ENCODE results near the gene KCNH5. TPM values are rescaled to one million over a fixed set of nuclear protein-coding genes. Genes with fewer than 3 reads are reported as not detected.
A peak's percentile ranks its signal among the peaks of the same experiment; 100 is the strongest.

KCNH5 gene
- total RNA-seq, 1 donor from 2014 or later, result 2.4 TPM

DNA sequence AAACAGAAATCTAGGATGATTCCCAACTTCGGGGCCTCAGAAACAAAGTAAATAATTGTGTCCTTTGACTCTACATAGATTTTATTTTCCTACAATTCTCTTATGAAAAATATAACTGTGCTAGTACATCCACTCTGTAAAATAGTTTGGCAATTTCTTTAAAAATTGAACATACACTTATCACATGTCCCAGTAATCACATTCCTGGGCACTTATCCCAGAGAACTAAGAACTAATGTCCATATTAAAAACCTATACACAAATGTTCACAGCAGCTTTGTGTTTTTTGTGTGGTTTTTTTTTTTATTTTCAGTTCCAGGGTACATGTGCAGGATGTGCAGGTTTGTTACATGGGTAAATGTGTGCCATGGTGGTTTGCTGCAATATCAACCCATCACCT lies 99.0 kb downstream of the KCNH5 start:
- Histone ChIP-seq H2AFZ (ENCODE audit: low read depth, low read length) (no peak overlapping the region), H3K4me3 (ENCODE audit: insufficient read depth, low read depth, low read length) (no peak overlapping the region), H3K4me2 (ENCODE audit: low read length) (no peak overlapping the region)

DNA sequence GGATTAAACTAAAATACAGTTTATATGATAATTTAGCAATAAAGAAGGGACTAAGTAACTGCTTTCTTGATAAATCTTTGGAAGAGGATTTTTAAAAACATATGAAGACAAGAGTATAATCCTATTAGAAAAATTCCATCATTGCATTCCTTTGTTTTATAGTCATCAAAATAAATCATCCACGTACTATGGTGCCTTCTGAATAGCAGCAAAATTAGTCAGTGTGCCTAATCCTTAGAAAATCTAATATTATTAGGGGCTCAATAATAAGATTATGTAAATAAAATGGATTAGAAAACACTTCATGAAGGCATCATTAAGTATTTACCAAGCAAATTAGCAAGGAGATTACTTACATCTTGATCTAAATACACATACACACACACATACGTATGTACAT lies 102.1 kb downstream of the KCNH5 start:
- peak; percentile 26 for DNase-seq (ENCODE audit: low read depth)
- H3K9me3 Mint-ChIP-seq (ENCODE audit: unreplicated experiment), result no peaks in the 10 kb centered on the region
- no peak overlapping the region for H3K9ac ChIP-seq (ENCODE audit: low read length)
- no peaks in the 10 kb centered on the region for H3K36me3 ChIP-seq (ENCODE audit: insufficient read depth, low read length)
- H2AFZ ChIP-seq (ENCODE audit: low read depth, low read length), result no peak overlapping the region
- H3K9me3 ChIP-seq (ENCODE audit: insufficient read depth, low read depth, low read length), result no peaks in the 10 kb centered on the region
- no peaks in the 10 kb centered on the region for H3K79me2 ChIP-seq (ENCODE audit: insufficient read depth, low read length)
- no peak overlapping the region for H3K4me3 Mint-ChIP-seq (ENCODE audit: unreplicated experiment)
- no peak for TF ChIP-seq EZH2 (IDR thresholded peaks at IDR 0.05; ENCODE audit: insufficient read depth, low read length)
- TF ChIP-seq CTCF (IDR thresholded peaks at IDR 0.05; ENCODE audit: insufficient read depth, low read depth, low read length), result no peak
- no peaks in the 10 kb centered on the region for H3K4me1 Mint-ChIP-seq (ENCODE audit: low read depth, unreplicated experiment)
- H3K27ac ChIP-seq (ENCODE audit: low read depth, low read length), result peak overlapping the region; percentile 23
- H3K27me3 ChIP-seq (ENCODE audit: insufficient read depth, low read length), result no peaks in the 10 kb centered on the region
- no peak overlapping the region for H3K27ac Mint-ChIP-seq (ENCODE audit: unreplicated experiment)
- H3K4me1 ChIP-seq (ENCODE audit: insufficient read depth, low read length), result peaks cover 3% of the 10 kb centered on the region
- peak overlapping the region; percentile 12 for H3K4me2 ChIP-seq (ENCODE audit: low read length)
- no peaks in the 10 kb centered on the region for H3K36me3 Mint-ChIP-seq (ENCODE audit: low read depth, unreplicated experiment)
- H3K4me3 ChIP-seq (ENCODE audit: insufficient read depth, low read depth, low read length), result no peak overlapping the region
- no peak for FAIRE-seq
- no peaks in the 10 kb centered on the region for H4K20me1 ChIP-seq (ENCODE audit: insufficient read depth, low read length)
- no peaks in the 10 kb centered on the region for H3K27me3 Mint-ChIP-seq (ENCODE audit: low read depth, unreplicated experiment)

More for the DNA sequence above, 99.0 kb downstream of the KCNH5 start:
- TF ChIP-seq CTCF (IDR thresholded peaks at IDR 0.05; ENCODE audit: insufficient read depth, low read depth, low read length) (no peak), EZH2 (IDR thresholded peaks at IDR 0.05; ENCODE audit: insufficient read depth, low read length) (no peak)
- FAIRE-seq, result no peak
- Mint-ChIP-seq H3K27me3 (ENCODE audit: low read depth, unreplicated experiment) (no peaks in the 10 kb centered on the region), H3K4me3 (ENCODE audit: unreplicated experiment) (no peak overlapping the region), H3K4me1 (ENCODE audit: low read depth, unreplicated experiment) (no peaks in the 10 kb centered on the region), H3K36me3 (ENCODE audit: low read depth, unreplicated experiment) (no peaks in the 10 kb centered on the region), H3K9me3 (ENCODE audit: unreplicated experiment) (no peaks in the 10 kb centered on the region), H3K27ac (ENCODE audit: unreplicated experiment) (no peak overlapping the region)
- Histone ChIP-seq H4K20me1 (ENCODE audit: insufficient read depth, low read length) (no peaks in the 10 kb centered on the region), H3K79me2 (ENCODE audit: insufficient read depth, low read length) (no peaks in the 10 kb centered on the region), H3K4me1 (ENCODE audit: insufficient read depth, low read length) (peaks cover 3% of the 10 kb centered on the region), H3K27me3 (ENCODE audit: insufficient read depth, low read length) (no peaks in the 10 kb centered on the region), H3K27ac (ENCODE audit: low read depth, low read length) (no peak overlapping the region), H3K9ac (ENCODE audit: low read length) (no peak overlapping the region), H3K36me3 (ENCODE audit: insufficient read depth, low read length) (no peaks in the 10 kb centered on the region), H3K9me3 (ENCODE audit: insufficient read depth, low read depth, low read length) (no peaks in the 10 kb centered on the region)
- DNase-seq (ENCODE audit: low read depth), result no peak

GRCh38 chr14:62939970-62940369 lies 105.3 kb downstream of the KCNH5 start:
- Histone ChIP-seq H3K79me2 (ENCODE audit: insufficient read depth, low read length) (no peaks in the 10 kb centered on the region), H3K9ac (ENCODE audit: low read length) (no peak overlapping the region), H3K4me1 (ENCODE audit: insufficient read depth, low read length) (peaks cover 3% of the 10 kb centered on the region), H4K20me1 (ENCODE audit: insufficient read depth, low read length) (no peaks in the 10 kb centered on the region), H3K27ac (ENCODE audit: low read depth, low read length) (no peak overlapping the region), H3K27me3 (ENCODE audit: insufficient read depth, low read length) (no peaks in the 10 kb centered on the region), H3K4me3 (ENCODE audit: insufficient read depth, low read depth, low read length) (no peak overlapping the region), H3K4me2 (ENCODE audit: low read length) (no peak overlapping the region), H3K36me3 (ENCODE audit: insufficient read depth, low read length) (no peaks in the 10 kb centered on the region), H3K9me3 (ENCODE audit: insufficient read depth, low read depth, low read length) (no peaks in the 10 kb centered on the region), H2AFZ (ENCODE audit: low read depth, low read length) (no peak overlapping the region)
- no peak for DNase-seq (ENCODE audit: low read depth)
- Mint-ChIP-seq H3K9me3 (ENCODE audit: unreplicated experiment) (no peaks in the 10 kb centered on the region), H3K27me3 (ENCODE audit: low read depth, unreplicated experiment) (no peaks in the 10 kb centered on the region), H3K36me3 (ENCODE audit: low read depth, unreplicated experiment) (no peaks in the 10 kb centered on the region), H3K4me3 (ENCODE audit: unreplicated experiment) (no peak overlapping the region), H3K27ac (ENCODE audit: unreplicated experiment) (no peak overlapping the region), H3K4me1 (ENCODE audit: low read depth, unreplicated experiment) (no peaks in the 10 kb centered on the region)
- no peak for TF ChIP-seq EZH2 (IDR thresholded peaks at IDR 0.05; ENCODE audit: insufficient read depth, low read length)
- TF ChIP-seq CTCF (IDR thresholded peaks at IDR 0.05; ENCODE audit: insufficient read depth, low read depth, low read length), result no peak
- FAIRE-seq, result no peak

All from astrocyte (in vitro differentiated cells and primary cell).